Measurements from ENCODE around the gene GRB10.

GRCh38 chr7:50564640-50565558 is 217.8 kb downstream of the GRB10 start, which contains the start of gene DDC:
- TF ChIP-seq CTCF (IDR thresholded peaks at IDR 0.05; ENCODE audit: low read depth, low read length, missing input control) (no peak), FOXA1 (IDR thresholded peaks at IDR 0.05) (no peak), RAD21 (IDR thresholded peaks at IDR 0.05) (peak; percentile 27 to 36), TAF1 (conservative IDR thresholded peaks at IDR 0.05) (peak; percentile 78), GABPA (IDR thresholded peaks at IDR 0.05 in 1 of 2, conservative IDR thresholded peaks at IDR 0.05 in 1 of 2) (peak in 1 of 2 donors; percentile 13), REST (IDR thresholded peaks at IDR 0.05) (peak; percentile 43), YY1 (IDR thresholded peaks at IDR 0.05) (peak; percentile 31), MAX (IDR thresholded peaks at IDR 0.05) (peak; percentile 53), ATF3 (IDR thresholded peaks at IDR 0.05) (no peak), SP1 (IDR thresholded peaks at IDR 0.05) (peak; percentile 84)
